WTC11 (cell line): ENCODE data around the gene PGAM5. TPM values are rescaled to one million over a fixed set of nuclear protein-coding genes. Genes with fewer than 3 reads are reported as not detected.

Experiments
- ATAC-seq: fragments of 200-7000 bp; cut with Tn5 transposase; 2 replicates; pipeline ENCODE4 v1.10.0; 2021; ENCODE audit warnings: mild to moderate bottlenecking, moderate library complexity
- CTCF ChIA-PET: fragments of 300-600 bp; sonication (Branson Sonifier 250); formaldehyde crosslinking; loops from one replicate; lab custom pipeline; 2021; ENCODE audit warnings: antibody characterized with exemption; lab: Charles Lee
- POLR2A ChIA-PET: fragments of 350-600 bp; sonication (Branson Sonifier 250); formaldehyde crosslinking; loops from one replicate; lab custom pipeline; 2021; ENCODE audit warnings: antibody characterized with exemption; lab: Charles Lee
- DNase-seq: peaks from one replicate; pipeline ENCODE4 v3.0.0; 2021; ENCODE audit warnings: low spot score
- H3K27ac Mint-ChIP-seq: 2 replicates; pipeline ENCODE4 v1.8.0; 2021; ENCODE audit warnings: mixed read lengths
- H3K27me3 Mint-ChIP-seq: 2 replicates; pipeline ENCODE4 v1.8.0; 2021; ENCODE audit warnings: low read depth, mild to moderate bottlenecking, moderate library complexity, mixed read lengths
- H3K36me3 Mint-ChIP-seq: 2 replicates; pipeline ENCODE4 v1.8.0; 2021; ENCODE audit warnings: mixed read lengths
- H3K4me1 Mint-ChIP-seq: 2 replicates; pipeline ENCODE4 v1.8.0; 2022; ENCODE audit warnings: mixed read lengths
- H3K4me3 Mint-ChIP-seq: 2 replicates; pipeline ENCODE4 v1.8.0; 2021; ENCODE audit warnings: mild to moderate bottlenecking, moderate library complexity, mixed read lengths
- H3K9me3 Mint-ChIP-seq: 2 replicates; pipeline ENCODE4 v1.8.0; 2021; ENCODE audit warnings: mixed read lengths
- CBFB ChIP-seq: sonication (generic); formaldehyde crosslinking; IDR thresholded peaks from 2 replicates; pipeline ENCODE4 v1.8.1; 2022; ENCODE audit warnings: mild to moderate bottlenecking, low read depth, missing genetic modification reagents
- CDX4 ChIP-seq: fragments of 250-450 bp; sonication (Bioruptor Pico); IDR thresholded peaks from 2 replicates; pipeline ENCODE4 v1.9.0; 2021; ENCODE audit warnings: moderate library complexity, mild to moderate bottlenecking, inconsistent platforms, borderline replicate concordance
- E2F4 ChIP-seq: sonication (generic); formaldehyde crosslinking; IDR thresholded peaks from 2 replicates; pipeline ENCODE4 v1.8.1; 2022; ENCODE audit warnings: low read depth, mild to moderate bottlenecking, moderate library complexity, missing genetic modification reagents, borderline replicate concordance
- EMX1 ChIP-seq: fragments of 250-450 bp; sonication (Bioruptor Pico); IDR thresholded peaks from 2 replicates; pipeline ENCODE4 v1.8.0; 2021; ENCODE audit warnings: mild to moderate bottlenecking
- ESRRA ChIP-seq: sonication (generic); formaldehyde crosslinking; IDR thresholded peaks from 2 replicates; pipeline ENCODE4 v1.8.1; 2022; ENCODE audit warnings: mild to moderate bottlenecking, missing genetic modification reagents, borderline replicate concordance
- FOXJ3 ChIP-seq: sonication (generic); formaldehyde crosslinking; IDR thresholded peaks from 2 replicates; pipeline ENCODE4 v1.9.0; 2021; ENCODE audit warnings: missing genetic modification reagents, mild to moderate bottlenecking, borderline replicate concordance
- GTF2I ChIP-seq: fragments of 250-450 bp; sonication (Bioruptor Pico); conservative IDR thresholded peaks from 2 replicates; pipeline ENCODE4 v1.4.0; 2021; ENCODE audit warnings: mild to moderate bottlenecking
- KAT7 ChIP-seq: sonication (generic); formaldehyde crosslinking; IDR thresholded peaks from 2 replicates; pipeline ENCODE4 v1.8.1; 2023; ENCODE audit warnings: missing genetic modification reagents, mild to moderate bottlenecking, borderline replicate concordance
- MLX ChIP-seq: sonication (generic); formaldehyde crosslinking; IDR thresholded peaks from 2 replicates; pipeline ENCODE4 v1.8.1; 2023; ENCODE audit warnings: mild to moderate bottlenecking, missing genetic modification reagents, moderate library complexity
- OVOL2 ChIP-seq: fragments of 250-450 bp; sonication (Bioruptor Pico); IDR thresholded peaks from 2 replicates; pipeline ENCODE4 v1.9.0; 2021; ENCODE audit warnings: mild to moderate bottlenecking, borderline replicate concordance
- PREB ChIP-seq: sonication (generic); formaldehyde crosslinking; IDR thresholded peaks from 2 replicates; pipeline ENCODE4 v1.8.1; 2022; ENCODE audit warnings: mild to moderate bottlenecking, missing genetic modification reagents, moderate library complexity, borderline replicate concordance
- PRRX2 ChIP-seq: fragments of 250-450 bp; sonication (Bioruptor Pico); IDR thresholded peaks from 2 replicates; pipeline ENCODE4 v1.8.0; 2021; ENCODE audit warnings: mild to moderate bottlenecking
- RELA ChIP-seq: sonication (generic); formaldehyde crosslinking; IDR thresholded peaks from 2 replicates; pipeline ENCODE4 v1.8.1; 2022; ENCODE audit warnings: missing genetic modification reagents, mild to moderate bottlenecking, borderline replicate concordance
- SMAD4 ChIP-seq: sonication (generic); formaldehyde crosslinking; IDR thresholded peaks from 2 replicates; pipeline ENCODE4 v1.8.0; 2022; ENCODE audit warnings: mild to moderate bottlenecking, missing genetic modification reagents
- SP1 ChIP-seq: sonication (generic); formaldehyde crosslinking; conservative IDR thresholded peaks from 2 replicates; pipeline ENCODE4 v1.8.1; 2022; ENCODE audit warnings: missing genetic modification reagents
- STAT6 ChIP-seq: sonication (generic); formaldehyde crosslinking; conservative IDR thresholded peaks from 2 replicates; pipeline ENCODE4 v1.8.1; 2023; ENCODE audit warnings: mild to moderate bottlenecking, low read depth, missing genetic modification reagents, moderate library complexity
- USF2 ChIP-seq: sonication (generic); formaldehyde crosslinking; IDR thresholded peaks from 2 replicates; pipeline ENCODE4 v1.8.1; 2023; ENCODE audit warnings: mild to moderate bottlenecking, missing genetic modification reagents, moderate library complexity
- ZNF232 ChIP-seq: sonication (generic); formaldehyde crosslinking; IDR thresholded peaks from 2 replicates; pipeline ENCODE4 v1.8.0; 2022; ENCODE audit warnings: mild to moderate bottlenecking, missing genetic modification reagents
- ZNF263 ChIP-seq: sonication (generic); formaldehyde crosslinking; IDR thresholded peaks from 2 replicates; pipeline ENCODE4 v1.8.1; 2022; ENCODE audit warnings: low read depth, mild to moderate bottlenecking, moderate library complexity, missing genetic modification reagents
- ZNF416 ChIP-seq: fragments of 250-450 bp; sonication (Bioruptor Pico); IDR thresholded peaks from 2 replicates; pipeline ENCODE4 v1.9.0; 2021; ENCODE audit warnings: mild to moderate bottlenecking, inconsistent platforms
- ZNF425 ChIP-seq: fragments of 250-450 bp; sonication (Bioruptor Pico); conservative IDR thresholded peaks from 2 replicates; pipeline ENCODE4 v1.9.0; 2021; ENCODE audit warnings: mild to moderate bottlenecking
- total RNA-seq: library from RNA; stranded (reverse); gene quantifications from 3 replicates; pipeline ENCODE4 v1.2.3, GENCODE V29; 2021
- TF ChIP-seq, protein P1 (sequence below): sonication (generic); formaldehyde crosslinking; IDR thresholded peaks from 2 replicates; pipeline ENCODE4 v1.8.0; 2022; ENCODE audit warnings: mild to moderate bottlenecking, missing genetic modification reagents
- TF ChIP-seq, protein P2 (sequence below): fragments of 250-450 bp; sonication (Bioruptor Pico); IDR thresholded peaks from 2 replicates; pipeline ENCODE4 v2.1.2; 2022; ENCODE audit warnings: mild to moderate bottlenecking, moderate library complexity

PGAM5 gene
- total RNA-seq, 1 experiment from 2014 or later, result 89.7 TPM

DNA sequence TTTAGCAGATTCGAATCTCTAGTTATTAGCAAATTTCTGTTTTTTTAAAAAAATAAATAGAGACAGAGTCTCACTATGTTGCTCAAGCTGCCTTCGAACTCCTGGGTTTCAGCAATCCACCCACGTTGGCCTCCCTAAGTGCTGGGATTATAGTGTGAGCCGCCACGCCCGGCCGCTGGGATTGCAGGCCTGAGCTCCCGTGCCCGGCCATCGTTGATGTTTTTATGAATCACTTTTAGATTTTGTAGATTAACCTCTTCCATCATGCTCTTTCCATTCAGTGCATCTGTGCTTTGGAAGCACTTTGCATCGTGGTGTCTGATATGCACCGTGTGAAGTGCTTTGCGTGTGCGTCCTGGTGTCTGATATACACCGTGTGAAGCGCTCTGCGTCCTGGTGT, 20.9 kb downstream of the PGAM5 start:
- CTCF ChIA-PET, result interaction anchor here (1.7 kb wide), 1 partner anchor 173 kb away, joined by 4 read pairs; no protein-coding TSS in a partner anchor
- Mint-ChIP-seq H3K36me3 (peaks cover 90% of the 10 kb centered on the region), H3K4me3 (no peak overlapping the region), H3K9me3 (peaks cover 7% of the 10 kb centered on the region), H3K27ac (no peak overlapping the region), H3K4me1 (peaks cover 7% of the 10 kb centered on the region; the same call in 1 of the 2 replicates), H3K27me3 (no peaks in the 10 kb centered on the region)
- TF ChIP-seq ZNF425 (no peak), CBFB (CRISPR knock-in tag) (no peak), FOXJ3 (CRISPR knock-in tag) (no peak), E2F4 (CRISPR knock-in tag) (no peak), ZNF416 (no peak), GTF2I (CRISPR knock-in tag) (no peak), ZNF232 (CRISPR knock-in tag) (no peak), RELA (CRISPR knock-in tag) (no peak), KAT7 (CRISPR knock-in tag) (no peak), EMX1 (CRISPR knock-in tag) (no peak), SP1 (no peak), MLX (no peak), OVOL2 (no peak), ESRRA (CRISPR knock-in tag) (no peak), PREB (CRISPR knock-in tag) (no peak)
- TF ChIP-seq, protein P1, sequence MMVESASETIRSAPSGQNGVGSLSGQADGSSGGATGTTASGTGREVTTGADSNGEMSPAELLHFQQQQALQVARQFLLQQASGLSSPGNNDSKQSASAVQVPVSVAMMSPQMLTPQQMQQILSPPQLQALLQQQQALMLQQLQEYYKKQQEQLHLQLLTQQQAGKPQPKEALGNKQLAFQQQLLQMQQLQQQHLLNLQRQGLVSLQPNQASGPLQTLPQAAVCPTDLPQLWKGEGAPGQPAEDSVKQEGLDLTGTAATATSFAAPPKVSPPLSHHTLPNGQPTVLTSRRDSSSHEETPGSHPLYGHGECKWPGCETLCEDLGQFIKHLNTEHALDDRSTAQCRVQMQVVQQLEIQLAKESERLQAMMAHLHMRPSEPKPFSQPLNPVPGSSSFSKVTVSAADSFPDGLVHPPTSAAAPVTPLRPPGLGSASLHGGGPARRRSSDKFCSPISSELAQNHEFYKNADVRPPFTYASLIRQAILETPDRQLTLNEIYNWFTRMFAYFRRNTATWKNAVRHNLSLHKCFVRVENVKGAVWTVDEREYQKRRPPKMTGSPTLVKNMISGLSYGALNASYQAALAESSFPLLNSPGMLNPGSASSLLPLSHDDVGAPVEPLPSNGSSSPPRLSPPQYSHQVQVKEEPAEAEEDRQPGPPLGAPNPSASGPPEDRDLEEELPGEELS, result no peak
- TF ChIP-seq, protein P2, sequence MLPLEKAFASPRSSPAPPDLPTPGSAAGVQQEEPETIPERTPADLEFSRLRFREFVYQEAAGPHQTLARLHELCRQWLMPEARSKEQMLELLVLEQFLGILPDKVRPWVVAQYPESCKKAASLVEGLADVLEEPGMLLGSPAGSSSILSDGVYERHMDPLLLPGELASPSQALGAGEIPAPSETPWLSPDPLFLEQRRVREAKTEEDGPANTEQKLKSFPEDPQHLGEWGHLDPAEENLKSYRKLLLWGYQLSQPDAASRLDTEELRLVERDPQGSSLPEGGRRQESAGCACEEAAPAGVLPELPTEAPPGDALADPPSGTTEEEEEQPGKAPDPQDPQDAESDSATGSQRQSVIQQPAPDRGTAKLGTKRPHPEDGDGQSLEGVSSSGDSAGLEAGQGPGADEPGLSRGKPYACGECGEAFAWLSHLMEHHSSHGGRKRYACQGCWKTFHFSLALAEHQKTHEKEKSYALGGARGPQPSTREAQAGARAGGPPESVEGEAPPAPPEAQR (CRISPR knock-in tag), result no peak
- DNase-seq (no peak), ATAC-seq (no peak)
- POLR2A ChIA-PET, result no interaction called here

DNA sequence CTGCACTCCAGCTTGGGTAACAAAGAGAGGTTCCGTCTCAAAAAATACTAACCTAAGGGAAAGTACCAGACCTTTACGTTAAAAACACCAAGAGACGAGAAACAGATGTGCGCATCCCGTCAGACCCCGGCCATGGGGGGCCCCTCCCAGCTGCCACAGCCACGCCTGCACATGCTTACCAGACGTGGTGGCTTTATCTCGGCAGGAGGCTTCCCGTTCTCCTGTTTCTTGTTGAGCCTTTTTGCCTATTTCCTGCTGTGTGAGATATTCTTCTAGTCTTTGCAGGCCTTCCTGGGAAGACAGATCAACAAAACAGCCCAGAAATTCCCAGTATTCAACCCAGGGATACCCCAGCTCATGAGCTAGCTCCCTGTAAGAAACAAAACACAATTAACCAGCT, 23.6 kb downstream of the PGAM5 start:
- no peaks in the 10 kb centered on the region for H3K27me3 Mint-ChIP-seq
- H3K4me1 Mint-ChIP-seq, result peaks cover 7% of the 10 kb centered on the region; the same call in 1 of the 2 replicates
- H3K9me3 Mint-ChIP-seq, result peaks cover 7% of the 10 kb centered on the region
- CTCF ChIA-PET, result no interaction called here
- H3K27ac Mint-ChIP-seq, result no peak overlapping the region
- H3K36me3 Mint-ChIP-seq, result peaks cover 86% of the 10 kb centered on the region
- DNase-seq, result no peak
- TF ChIP-seq ZNF263 (CRISPR knock-in tag) (no peak), USF2 (CRISPR knock-in tag) (no peak), PRRX2 (no peak), SMAD4 (CRISPR knock-in tag) (no peak), ESRRA (CRISPR knock-in tag) (no peak), CDX4 (CRISPR knock-in tag) (no peak), STAT6 (CRISPR knock-in tag) (no peak)
- TF ChIP-seq, all 79 proteins: peak for 0
- no peak for ATAC-seq
- POLR2A ChIA-PET, result no interaction called here
- no peak overlapping the region for H3K4me3 Mint-ChIP-seq
